Common myeloid progenitor, CD34-positive (primary cell): Measurements from ENCODE around the gene SOBP.

Source experiments
- CTCF ChIA-PET: fragments of 350-600 bp; sonication (Branson Sonifier 250); formaldehyde crosslinking; loops from one replicate; lab custom pipeline; 2021; ENCODE audit warnings: antibody characterized with exemption; lab: Charles Lee
- POLR2A ChIA-PET: fragments of 350-600 bp; sonication (Branson Sonifier 250); formaldehyde crosslinking; loops from one replicate; lab custom pipeline; 2021; ENCODE audit warnings: antibody characterized with exemption; lab: Charles Lee
- DNase-seq, 3 donors: peaks; one replicate each; pipeline versions ENCODE4 v3.0.0 to v3.0.0-alpha.2; 2013
- H3K27ac ChIP-seq, 2 experiments: 1 replicate in 1 of 2; 2 replicates in 1 of 2; pipeline ENCODE4 v1.7.0; 2013; ENCODE audit warnings: inconsistent platforms in 2 of 2, low read length in 2 of 2, mild to moderate bottlenecking in 2 of 2, low read depth in 1 of 2, moderate library complexity in 1 of 2; ENCODE audit not compliant: severe bottlenecking in 2 of 2, insufficient read depth in 1 of 2, poor library complexity in 1 of 2
- H3K27me3 ChIP-seq, 5 experiments: replicated peaks in 2 of 5; 1 replicate in 3 of 5; 2 replicates in 2 of 5; pipeline versions ENCODE4 v1.6.1 to v1.7.0; 2013; ENCODE audit warnings: low read length in 4 of 5, mild to moderate bottlenecking in 2 of 5, moderate library complexity in 2 of 5, inconsistent platforms in 1 of 5; ENCODE audit not compliant: insufficient read depth in 5 of 5, control insufficient read depth in 4 of 5
- H3K36me3 ChIP-seq, 4 experiments: 1 replicate in 2 of 4; 2 replicates in 2 of 4; pipeline versions ENCODE4 v1.6.1 to v1.7.0; 2013; ENCODE audit warnings: low read length in 3 of 4, control low read depth in 1 of 4, mild to moderate bottlenecking in 1 of 4; ENCODE audit not compliant: control insufficient read depth in 4 of 4, insufficient read depth in 4 of 4
- H3K4me1 ChIP-seq, 4 experiments: 1 replicate in 3 of 4; 2 replicates in 1 of 4; pipeline versions ENCODE4 v1.6.1 to v1.7.1; 2013; ENCODE audit warnings: low read length in 3 of 4, mild to moderate bottlenecking in 3 of 4, control low read depth in 1 of 4, inconsistent platforms in 1 of 4, moderate library complexity in 1 of 4; ENCODE audit not compliant: control insufficient read depth in 4 of 4, insufficient read depth in 4 of 4; ENCODE audit errors: control extremely low read depth in 1 of 4
- H3K4me3 ChIP-seq, 7 experiments: 1 replicate in 4 of 7; 2 replicates in 3 of 7; pipeline versions ENCODE4 v1.5.1 to v1.7.0; 2013; ENCODE audit warnings: mild to moderate bottlenecking in 7 of 7, low read length in 6 of 7, moderate library complexity in 6 of 7, inconsistent platforms in 2 of 7, low read depth in 2 of 7, control low read depth in 1 of 7; ENCODE audit not compliant: insufficient read depth in 4 of 7, control insufficient read depth in 1 of 7; ENCODE audit errors: extremely low read depth in 1 of 7
- H3K9me3 ChIP-seq, 5 experiments: 1 replicate in 4 of 5; 2 replicates in 1 of 5; pipeline versions ENCODE4 v1.6.1 to v1.7.1; 2013; ENCODE audit warnings: low read length in 4 of 5, mild to moderate bottlenecking in 2 of 5, inconsistent platforms in 1 of 5, low read depth in 1 of 5, moderate library complexity in 1 of 5; ENCODE audit not compliant: control insufficient read depth in 4 of 5, insufficient read depth in 2 of 5; ENCODE audit errors: control extremely low read depth in 1 of 5
- WGBS: methylation state at CpG from one replicate; pipeline ENCODE4 v1.1.5; 2013; ENCODE audit not compliant: insufficient coverage; 5-methylcytosine and 5-hydroxymethylcytosine counted together

The SOBP gene

DNA sequence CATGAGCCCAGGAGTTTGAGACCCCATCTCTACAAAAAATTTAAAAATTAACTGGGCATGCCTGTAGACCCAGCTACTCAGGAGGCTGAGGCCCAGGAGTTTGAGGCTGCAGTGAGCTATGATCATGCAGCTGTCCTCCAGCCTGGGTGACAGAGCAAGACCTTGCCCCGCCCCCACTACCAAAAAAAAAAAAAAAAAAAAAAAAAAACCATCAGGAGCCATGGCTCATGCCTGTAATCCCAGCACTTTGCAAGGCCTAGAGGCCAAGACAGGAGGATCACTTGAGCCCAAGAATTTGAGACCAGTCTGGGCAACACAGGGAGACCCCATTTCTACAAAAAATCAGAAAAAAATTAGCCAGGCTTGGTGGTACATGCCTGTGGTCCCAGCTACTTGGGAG is 159.1 kb downstream of the SOBP start:
- H3K27me3 ChIP-seq = no peaks in the 10 kb centered on the region
- no CpG with 5 or more reads among the region's 1 CpG for WGBS
- no peak for DNase-seq
- no peaks in the 10 kb centered on the region for H3K36me3 ChIP-seq
- CTCF ChIA-PET = interaction anchor here (1.0 to 1.4 kb wide), 2 partner anchors 9 to 22 kb away, joined by 3 to 4 read pairs; no protein-coding TSS in a partner anchor
- H3K4me1 ChIP-seq = no peaks in the 10 kb centered on the region
- no peak overlapping the region for H3K4me3 ChIP-seq
- POLR2A ChIA-PET = interaction anchor here (0.6 kb wide), 1 partner anchor 95 kb away, joined by 4 read pairs; no protein-coding TSS in a partner anchor
- H3K9me3 ChIP-seq = peaks cover 0 to 9% (median 2%) of the 10 kb centered on the region in 5 experiments
- no peak overlapping the region for H3K27ac ChIP-seq

- H3K36me3 ChIP-seq = no peaks in the 10 kb centered on the region
- H3K9me3 ChIP-seq = peaks cover 0 to 9% (median 2%) of the 10 kb centered on the region in 5 experiments
- WGBS = no CpG with 5 or more reads among the region's 2 CpGs
- H3K27ac ChIP-seq = no peak overlapping the region
- ChIA-PET POLR2A (no interaction called here), CTCF (interaction anchor here (0.9 to 1.3 kb wide), 3 partner anchors 11 to 334 kb away, joined by 3 to 5 read pairs (median 3); no protein-coding TSS in a partner anchor)
- H3K4me3 ChIP-seq = no peak overlapping the region
- DNase-seq = no peak
- H3K4me1 ChIP-seq = peaks cover 0 to 6% (median under 1%) of the 10 kb centered on the region in 4 experiments
- no peaks in the 10 kb centered on the region for H3K27me3 ChIP-seq
These were observed 162.7 kb downstream of the SOBP start for GRCh38 chr6:107652526-107653182.

- peaks cover 0 to 10% (median 5%) of the 10 kb centered on the region in 4 experiments for H3K4me1 ChIP-seq
- POLR2A ChIA-PET = no interaction called here
- H3K4me3 ChIP-seq = no peak overlapping the region
- no peak overlapping the region for H3K27ac ChIP-seq
- 98% methylated on average over 8 of the region's 10 CpGs for WGBS
- no peaks in the 10 kb centered on the region for H3K36me3 ChIP-seq
- H3K9me3 ChIP-seq = peaks cover 0 to 9% (median 2%) of the 10 kb centered on the region in 5 experiments
- no peak for DNase-seq
- CTCF ChIA-PET = interaction anchor here (0.9 to 1.3 kb wide), 2 partner anchors 11 to 334 kb away, joined by 3 to 5 read pairs; no protein-coding TSS in a partner anchor
- H3K27me3 ChIP-seq = no peaks in the 10 kb centered on the region
These were observed 163.3 kb downstream of the SOBP start for GRCh38 chr6:107653183-107653580.

- WGBS = 100% methylated on average over 1 of the region's 3 CpGs
- peaks cover 0 to 9% (median 2%) of the 10 kb centered on the region in 5 experiments for H3K9me3 ChIP-seq
- POLR2A ChIA-PET = no interaction called here
These were observed 164.0 kb downstream of the SOBP start for GRCh38 chr6:107653861-107654394.

DNA sequence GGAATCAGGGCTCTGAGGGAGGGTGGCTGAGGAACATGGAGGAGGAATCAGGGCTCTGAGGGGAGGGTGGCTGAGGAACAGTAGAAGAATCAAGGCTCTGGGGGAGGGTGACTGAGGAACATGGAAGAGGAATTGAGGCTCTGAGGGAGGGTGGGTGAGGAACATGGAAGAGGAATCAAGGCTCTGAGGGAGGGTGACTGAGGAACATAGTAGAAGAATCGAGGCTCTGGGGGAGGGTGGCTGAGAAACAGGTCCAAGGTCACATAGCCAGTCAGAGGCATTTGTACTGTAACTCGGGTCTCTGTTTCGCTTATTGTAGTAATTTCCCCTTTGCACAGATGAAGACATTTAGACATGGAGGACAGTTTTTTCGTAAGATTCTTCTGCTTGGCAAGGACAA is 164.8 kb downstream of the SOBP start:
- ChIA-PET CTCF (interaction anchor here (1.7 to 2.6 kb wide), 2 partner anchors 335 to 523 kb away, joined by 3 to 14 read pairs; no protein-coding TSS in a partner anchor), POLR2A (no interaction called here)
- Histone ChIP-seq H3K9me3 (peaks cover 0 to 9% (median 2%) of the 10 kb centered on the region in 5 experiments), H3K4me3 (no peak overlapping the region), H3K27me3 (no peaks in the 10 kb centered on the region), H3K27ac (no peak overlapping the region), H3K4me1 (peaks cover 0 to 10% (median 6%) of the 10 kb centered on the region in 4 experiments), H3K36me3 (no peaks in the 10 kb centered on the region)
- 93% methylated on average over 4 of the region's 4 CpGs for WGBS
- no peak for DNase-seq

More at GRCh38 chr6:107653861-107654394, 164.0 kb downstream of the SOBP start:
- peaks cover 0 to 10% (median 6%) of the 10 kb centered on the region in 4 experiments for H3K4me1 ChIP-seq
- no peak for DNase-seq
- no peaks in the 10 kb centered on the region for H3K36me3 ChIP-seq
- H3K4me3 ChIP-seq = no peak overlapping the region
- CTCF ChIA-PET = interaction anchor here (1.3 kb wide), 1 partner anchor 12 kb away, joined by 3 read pairs; no protein-coding TSS in a partner anchor
- no peak overlapping the region for H3K27ac ChIP-seq
- no peaks in the 10 kb centered on the region for H3K27me3 ChIP-seq

DNA sequence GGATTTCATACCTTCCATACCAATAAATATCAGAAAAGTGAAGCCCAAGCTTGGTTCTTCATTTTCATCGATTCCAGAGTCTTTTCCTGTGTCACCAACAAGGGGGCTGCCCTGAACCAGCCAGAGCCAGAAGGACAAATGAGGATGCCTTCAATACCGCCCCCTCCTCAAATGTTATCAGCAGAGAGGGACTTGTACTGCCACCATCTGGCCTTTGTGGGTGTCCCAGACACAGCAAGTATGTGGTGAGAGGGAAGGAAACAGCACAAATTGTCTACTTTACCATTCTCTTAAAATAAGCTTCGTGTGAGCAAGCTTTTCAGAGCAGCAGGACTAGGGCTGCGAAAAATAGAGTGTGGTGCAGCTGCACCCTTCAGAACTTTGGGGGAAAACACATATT is 165.3 kb downstream of the SOBP start:
- ChIA-PET CTCF (interaction anchor here (0.9 to 2.6 kb wide), 4 partner anchors 8 to 524 kb away, joined by 3 to 14 read pairs (median 3); no protein-coding TSS in a partner anchor), POLR2A (no interaction called here)
- Histone ChIP-seq H3K4me3 (no peak overlapping the region), H3K9me3 (peaks cover 0 to 9% (median 2%) of the 10 kb centered on the region in 5 experiments), H3K27ac (no peak overlapping the region), H3K27me3 (no peaks in the 10 kb centered on the region), H3K36me3 (no peaks in the 10 kb centered on the region), H3K4me1 (peaks cover 0 to 10% (median 6%) of the 10 kb centered on the region in 4 experiments)
- 60% methylated on average over 2 of the region's 4 CpGs for WGBS
- DNase-seq = peak; percentile 16 to 50 (median 37)
